A549 treated with ZK216348 at 1 μM for 4 hours (cell line): Measurements from ENCODE around the gene FOXD4L6. TPM values are rescaled to one million over a fixed set of nuclear protein-coding genes. Genes with fewer than 3 reads are reported as not detected.

ENCODE experiments used
- total RNA-seq: library from RNA; stranded (reverse); fragments of 200-300 nt; extraction: Qiagen RNA extraction; gene quantifications from 5 replicates; pipeline ENCODE4 v1.2.3, GENCODE V29; 2022; ENCODE audit warnings: low read depth

Gene FOXD4L6
- not detected in 5 replicates for total RNA-seq

GRCh38 chr9:41128581-41128980 lies at the start of gene FOXD4L6:
TSS of gene FOXD4L6 (minus strand) at chr9:41128681. CDS start at chr9:41128383, 298 bp downstream.

Other genes with a start within 250 kb of the FOXD4L6 start
- gene ZNG1F, start 60.6 kb upstream of the FOXD4L6 start, total RNA-seq, result 14.2 to 62.5 TPM (median 14.6 TPM) in 5 replicates